ENCODE measurements around the gene VPS13D.

Gene VPS13D

DNA sequence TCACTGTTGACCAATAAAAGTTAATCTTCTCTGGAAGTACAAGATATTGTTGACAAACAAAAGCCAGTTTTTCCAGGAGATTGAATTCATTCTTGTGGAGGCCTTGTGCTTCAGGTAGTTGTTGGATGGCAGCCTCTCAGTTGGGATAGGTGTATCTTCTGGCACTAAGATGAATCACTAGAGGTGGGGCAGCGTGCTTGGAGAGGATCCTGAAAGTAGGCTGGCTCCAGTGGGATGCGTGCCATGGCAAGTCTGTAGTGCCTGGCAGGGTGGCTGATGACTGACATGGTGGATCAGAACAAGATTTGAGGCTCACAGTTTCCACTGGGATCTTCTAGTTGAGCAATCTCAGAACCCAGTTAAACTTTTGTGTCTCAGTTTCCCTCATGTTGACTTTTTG lies 2.4 kb downstream of the VPS13D start:
- DNase-seq: no peak

DNA sequence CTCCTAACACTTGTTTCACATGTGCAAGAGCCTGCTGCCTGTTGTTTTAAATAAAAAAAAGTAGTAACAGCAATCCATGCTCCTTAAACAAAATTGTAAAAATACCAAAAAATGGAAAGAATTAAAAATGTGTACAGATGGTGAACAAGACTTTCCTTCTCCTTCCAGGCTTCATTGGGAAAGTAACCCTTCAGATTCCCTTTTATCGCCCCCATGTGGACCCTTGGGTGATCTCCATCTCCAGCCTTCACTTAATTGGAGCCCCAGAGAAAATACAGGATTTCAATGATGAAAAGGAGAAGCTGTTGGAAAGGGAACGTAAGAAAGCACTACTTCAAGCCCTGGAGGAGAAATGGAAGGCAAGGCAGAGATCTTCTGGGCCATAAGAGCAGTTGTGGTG lies 14.2 kb downstream of the VPS13D start:
- DNase-seq: no peak

DNA sequence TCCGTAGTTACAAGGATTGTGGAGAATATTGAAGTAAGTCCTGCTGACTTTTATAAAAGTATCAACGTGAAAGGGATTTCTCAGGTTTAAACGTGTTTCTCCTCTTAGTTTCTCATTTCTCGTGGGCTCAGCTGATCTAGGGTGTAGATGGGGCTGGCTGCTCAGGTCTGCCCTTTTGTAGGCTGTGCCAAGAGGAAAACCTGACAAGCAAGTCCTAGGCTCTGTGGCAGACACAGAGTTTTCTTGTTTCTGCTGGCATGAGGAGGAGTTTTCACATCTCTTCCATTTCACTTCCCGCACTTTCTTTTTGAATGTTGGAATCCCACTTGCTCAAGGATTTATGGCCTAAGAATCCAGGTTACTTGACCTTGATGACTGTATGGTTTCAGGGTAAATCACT lies 14.8 kb downstream of the VPS13D start:
- no peak for DNase-seq

GRCh38 chr1:12245116-12245515 lies 15.3 kb downstream of the VPS13D start:
- DNase-seq: no peak

GRCh38 chr1:12245733-12246132 lies 15.9 kb downstream of the VPS13D start:
- no peak for DNase-seq

- no peak for DNase-seq
Measured at GRCh38 chr1:12246584-12246983, 16.8 kb downstream of the VPS13D start.

- DNase-seq: no peak
Measured at GRCh38 chr1:12249181-12249580, 19.4 kb downstream of the VPS13D start.

- DNase-seq: no peak
Measured at GRCh38 chr1:12249748-12250147, 19.9 kb downstream of the VPS13D start.

- DNase-seq: no peak
Measured at GRCh38 chr1:12251442-12251841, 21.6 kb downstream of the VPS13D start.

DNA sequence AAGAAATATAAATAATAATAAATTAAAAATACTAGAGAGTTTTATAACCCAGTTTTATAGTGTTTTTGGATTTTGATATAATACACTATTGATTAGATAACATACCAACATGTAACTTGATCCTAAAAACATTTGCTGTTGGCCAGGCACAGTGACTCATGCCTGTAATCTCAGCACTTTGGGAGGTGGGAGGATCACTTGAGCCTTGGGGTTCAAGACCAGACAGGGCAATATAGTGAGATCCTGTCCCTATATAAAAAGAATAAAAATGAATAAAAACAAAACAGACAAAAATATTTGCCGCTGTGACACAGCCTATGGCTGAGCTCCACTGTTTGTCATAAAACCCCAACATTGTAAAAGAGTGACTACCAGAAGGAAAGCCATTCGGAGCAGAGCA lies 26.1 kb downstream of the VPS13D start:
- DNase-seq: no peak

GRCh38 chr1:12258272-12258671 lies 28.4 kb downstream of the VPS13D start:
- DNase-seq: no peak

GRCh38 chr1:12269351-12269750 lies 39.5 kb downstream of the VPS13D start:
- no peak for DNase-seq

- no peak for DNase-seq
Measured at GRCh38 chr1:12271033-12271432, 41.2 kb downstream of the VPS13D start.

GRCh38 chr1:12272770-12273169 lies 42.9 kb downstream of the VPS13D start:
- no peak for DNase-seq

DNA sequence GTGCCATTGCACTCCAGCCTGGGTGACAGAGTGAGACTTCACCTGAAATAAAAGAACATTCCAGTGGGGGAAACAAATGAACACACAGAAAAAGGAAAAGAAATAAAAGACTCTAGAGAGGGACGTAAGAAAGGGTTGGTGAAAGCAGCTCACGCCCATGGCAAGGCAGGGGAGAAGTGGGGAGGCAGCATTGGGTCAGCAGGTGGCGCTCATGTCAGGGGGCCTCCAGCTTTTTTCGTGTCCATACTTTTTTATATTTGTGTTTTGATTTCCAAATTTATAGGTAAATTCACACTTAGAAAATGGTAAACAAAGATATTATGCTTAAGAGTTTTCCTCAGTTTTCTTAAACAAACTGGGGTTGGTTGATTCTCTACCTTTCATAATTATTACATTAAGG lies 45.5 kb downstream of the VPS13D start:
- DNase-seq: no peak

- no peak for DNase-seq
Measured at GRCh38 chr1:12276225-12276624, 46.4 kb downstream of the VPS13D start.

DNA sequence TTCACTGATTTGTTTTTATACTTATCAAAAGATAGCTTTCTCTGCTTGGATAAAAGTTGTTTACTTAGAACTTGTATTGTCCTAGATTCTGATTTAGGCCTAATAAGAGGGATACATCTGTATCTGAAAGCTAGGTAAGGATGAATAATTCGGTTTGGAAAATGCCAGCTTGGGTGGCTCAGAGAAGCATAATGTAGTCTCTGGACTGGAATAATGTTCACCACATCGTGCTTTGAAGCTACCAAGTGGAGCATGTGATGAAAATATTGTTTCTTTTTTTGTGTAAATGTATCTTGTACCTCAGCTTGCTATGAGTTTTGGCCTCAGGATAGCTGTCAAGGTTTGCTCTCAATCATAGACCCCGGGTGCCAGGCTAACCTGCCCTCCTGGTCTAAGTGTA lies 49.2 kb downstream of the VPS13D start:
- DNase-seq: no peak

DNA sequence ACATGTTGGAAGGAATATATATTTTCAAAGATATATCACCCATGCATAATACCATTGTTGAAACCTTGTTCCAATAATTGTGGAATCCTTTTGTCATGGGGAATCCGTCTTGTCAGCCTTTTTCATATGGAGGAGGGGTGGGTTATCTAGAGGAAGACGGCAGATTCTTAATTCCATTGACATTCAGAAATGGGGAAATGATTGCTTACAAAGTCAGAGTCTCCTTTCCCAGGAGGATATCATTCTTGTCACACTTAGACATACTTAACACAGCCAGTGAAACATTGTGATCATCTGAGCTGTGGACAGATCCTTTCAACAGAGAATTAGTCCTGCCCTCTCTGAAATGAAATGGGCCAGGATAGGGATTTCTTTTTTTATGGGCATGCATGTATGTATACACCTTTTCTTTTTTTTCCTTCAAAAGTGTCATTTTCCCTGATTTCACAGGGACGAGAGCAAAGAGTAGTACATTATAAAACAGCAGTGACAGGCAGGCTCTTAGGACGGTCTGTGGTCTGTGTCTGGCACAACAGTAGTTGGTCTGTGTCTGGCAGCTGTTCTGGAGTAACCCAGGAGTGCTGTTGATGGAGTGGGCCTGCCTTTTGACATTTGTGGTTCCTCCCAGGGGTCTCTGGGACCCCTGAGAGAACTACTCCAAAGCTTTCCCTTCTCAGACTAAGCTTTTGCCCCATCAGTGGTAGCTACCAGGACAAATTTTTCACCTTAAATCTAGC lies 50.1 kb downstream of the VPS13D start:
- no peak for DNase-seq

GRCh38 chr1:12282142-12282541 lies 52.3 kb downstream of the VPS13D start:
- no peak for DNase-seq

GRCh38 chr1:12284486-12284885 lies 54.7 kb downstream of the VPS13D start:
- no peak for DNase-seq

DNA sequence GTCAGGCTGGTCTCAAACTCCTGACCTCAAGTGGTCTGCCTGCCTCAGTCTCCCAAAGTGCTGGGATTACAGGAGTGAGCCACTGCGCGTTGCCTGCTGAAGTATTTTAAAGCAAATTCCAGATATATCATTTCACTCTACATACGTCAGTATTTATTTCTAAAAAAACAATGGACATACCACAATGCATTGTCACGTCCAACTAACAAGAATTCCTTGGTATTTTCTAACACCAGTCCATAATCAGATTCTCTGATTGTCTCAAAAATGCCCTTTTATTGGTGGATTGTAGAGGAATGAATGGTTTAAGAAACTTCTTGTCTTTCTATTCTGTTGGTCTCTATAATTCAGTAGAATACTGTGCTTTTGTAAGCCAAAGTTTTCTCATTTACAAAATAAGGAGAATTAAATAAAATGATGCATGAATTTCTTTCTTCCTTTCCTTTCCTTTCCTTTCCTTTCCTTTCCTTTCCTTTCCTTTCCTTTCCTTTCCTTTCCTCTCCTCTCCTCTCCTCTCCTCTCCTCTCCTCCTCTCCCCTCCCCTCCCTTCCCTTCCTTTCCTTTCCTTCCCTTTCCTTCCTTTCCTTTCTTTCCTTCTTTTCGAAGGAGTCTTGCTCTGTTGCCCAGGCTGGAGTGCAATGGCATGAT lies 55.8 kb downstream of the VPS13D start:
- DNase-seq: no peak

GRCh38 chr1:12287869-12288268 lies 58.0 kb downstream of the VPS13D start:
- no peak for DNase-seq

DNA sequence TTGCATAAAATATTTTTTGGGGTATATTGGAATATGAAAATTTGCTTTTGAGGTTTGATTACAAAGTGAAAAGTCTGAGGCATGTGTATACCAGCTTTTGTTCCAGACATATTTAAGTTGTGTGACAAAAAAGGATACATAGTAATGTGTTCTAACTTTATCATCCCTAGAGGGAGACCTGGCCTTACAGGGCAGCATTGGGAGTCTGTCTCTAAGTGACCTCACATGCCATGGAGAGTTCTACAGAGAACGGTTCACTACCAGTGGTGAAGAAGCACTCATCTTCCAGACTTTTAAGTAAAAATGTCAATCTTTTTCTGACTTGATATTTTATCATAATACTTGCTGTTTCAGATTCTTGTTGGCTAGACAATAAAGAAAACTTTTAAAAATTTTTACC lies 61.0 kb downstream of the VPS13D start:
- DNase-seq: no peak

DNA sequence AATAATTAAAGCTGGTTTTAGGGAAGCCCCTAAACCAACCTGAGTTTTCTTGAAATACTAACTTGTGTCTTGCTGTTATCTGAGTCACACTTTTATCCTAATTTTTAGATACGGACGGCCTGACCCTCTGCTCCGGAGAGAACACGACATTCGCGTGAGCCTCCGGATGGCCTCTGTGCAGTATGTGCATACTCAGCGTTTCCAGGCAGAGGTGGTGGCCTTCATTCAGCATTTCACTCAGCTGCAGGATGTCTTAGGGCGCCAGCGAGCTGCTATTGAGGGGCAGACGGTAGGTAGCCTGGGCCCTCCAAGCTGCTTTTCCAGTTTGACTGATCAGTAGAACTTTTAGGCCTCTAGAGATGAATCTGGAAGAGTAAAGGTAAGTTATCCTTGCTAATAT lies 63.6 kb downstream of the VPS13D start:
- DNase-seq: no peak

DNA sequence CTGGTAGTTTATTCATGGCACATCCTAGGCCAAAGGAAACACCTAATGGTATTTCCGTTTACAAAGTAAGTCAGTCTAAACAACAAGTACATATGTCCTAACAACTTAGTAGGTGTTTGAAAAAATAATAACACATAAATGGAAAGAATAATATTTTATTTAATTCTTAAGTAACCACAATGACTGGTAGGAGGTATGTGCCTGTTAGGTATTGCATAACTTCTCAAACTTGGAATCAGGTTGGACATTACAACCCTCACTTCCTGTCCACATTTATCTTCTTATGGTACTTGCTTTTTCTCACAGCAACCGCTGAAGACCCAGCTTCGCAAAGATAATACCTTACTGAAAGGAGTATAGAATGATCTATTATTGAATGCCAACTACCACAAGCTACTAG lies 64.2 kb downstream of the VPS13D start:
- no peak for DNase-seq

Data from SW 1271 (cell line).